Activated CD4-positive, CD25-positive, alpha-beta regulatory T cell treated with anti-CD3 and anti-CD28 coated beads, Interleukin-2, amount 50 U/mL, for 72 hours (primary cell): ENCODE data around the gene TEX44.
A peak's percentile ranks its signal among the peaks of the same experiment; 100 is the strongest.
"Not testable (repeated sequence)": the region's sequence is repeated elsewhere in the genome, so short reads cannot be mapped to it uniquely, and the experiment has no call there.

Experiments used
- DNase-seq: peaks from one replicate; pipeline ENCODE4 v3.0.0; 2021

TEX44 gene

DNA sequence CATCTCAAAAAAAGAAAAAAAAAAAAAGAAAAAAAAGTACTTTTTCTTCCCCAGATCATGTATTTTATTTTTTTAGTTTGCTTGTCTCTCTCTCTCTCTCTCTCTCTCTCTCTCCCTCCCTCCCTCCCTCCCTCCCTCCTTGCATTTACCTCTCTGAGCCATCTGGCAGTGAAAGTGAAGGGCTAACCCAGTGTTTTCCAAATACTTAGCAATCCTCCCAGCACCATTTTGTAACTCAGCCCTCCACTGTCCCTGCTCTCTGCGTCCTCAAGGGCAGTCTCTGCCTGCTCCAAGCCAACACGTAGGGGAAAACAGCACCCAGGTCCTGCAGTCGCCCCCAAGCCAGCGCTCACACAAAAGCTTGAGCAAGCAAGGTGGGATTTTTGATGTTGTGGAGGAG is 19.6 kb upstream of the TEX44 start:
- no peak for DNase-seq

GRCh38 chr2:231573698-231574421 is 18.8 kb upstream of the TEX44 start:
- DNase-seq: no peak

DNA sequence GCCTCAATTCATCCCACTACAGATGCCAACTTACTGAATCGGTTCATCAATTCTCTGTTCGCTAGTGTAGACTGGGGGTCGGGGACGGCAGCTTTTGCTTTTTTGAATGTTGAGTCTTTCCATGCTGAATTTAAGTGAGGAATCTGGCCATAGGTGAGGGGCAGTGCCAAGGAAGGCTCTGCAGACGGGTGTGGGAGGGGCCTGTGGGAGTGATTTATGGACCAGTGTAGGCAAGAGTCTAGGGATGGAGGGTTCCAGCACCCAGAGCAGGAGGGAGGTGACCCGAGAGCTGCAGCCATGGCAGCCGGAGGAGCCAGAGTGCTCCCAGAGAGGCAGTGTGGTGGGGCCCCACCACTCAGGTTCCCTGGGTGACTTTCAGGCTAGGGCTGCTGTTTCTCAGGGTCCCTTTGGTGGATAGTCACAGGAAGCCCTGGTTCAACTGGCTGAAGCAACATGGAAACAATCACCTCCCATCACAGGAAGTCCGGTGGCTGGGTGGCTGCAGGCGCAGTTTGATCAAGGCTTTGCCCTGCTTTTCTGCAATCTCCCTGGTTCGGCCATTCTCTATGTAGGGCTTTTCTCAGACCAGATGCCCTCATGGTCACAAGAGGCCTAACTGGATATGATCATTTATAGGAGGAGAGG is 16.9 kb upstream of the TEX44 start:
- no peak for DNase-seq

DNA sequence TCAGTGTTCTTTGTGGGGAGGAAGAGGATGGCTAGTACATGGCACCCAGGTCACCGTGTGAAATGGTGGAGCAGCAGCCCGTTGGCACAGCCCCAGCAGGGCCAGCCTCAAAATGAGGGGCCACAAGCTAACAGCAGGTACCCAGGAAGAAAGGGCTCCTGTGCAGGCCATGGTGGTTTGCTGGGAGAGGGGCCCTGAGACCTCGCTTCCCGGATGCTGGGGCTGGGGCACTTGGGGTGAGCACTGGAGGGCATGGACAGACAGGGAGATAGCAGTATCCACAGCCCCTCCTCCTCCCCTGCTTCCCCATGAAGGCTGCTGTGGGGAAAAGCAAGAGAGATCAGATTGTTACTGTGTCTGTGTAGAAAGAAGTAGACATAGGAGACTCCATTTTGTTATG is 16.2 kb upstream of the TEX44 start:
- no peak for DNase-seq

DNA sequence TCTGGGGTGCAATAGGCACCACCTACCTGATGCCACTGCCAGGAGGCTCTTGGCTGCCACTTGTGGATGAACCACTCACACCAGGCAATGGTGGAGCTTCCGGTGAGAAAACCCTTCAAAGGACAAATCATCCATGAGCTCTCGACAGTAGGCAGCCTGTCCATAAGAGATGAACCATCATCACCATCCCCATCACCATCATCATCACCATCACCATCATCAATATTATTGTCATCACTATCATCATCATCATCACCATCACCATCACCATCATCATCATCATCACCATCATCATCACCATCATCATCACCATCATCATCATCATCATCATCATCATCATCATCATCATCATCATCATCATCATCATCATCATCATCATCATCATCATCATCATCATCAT is 14.0 kb upstream of the TEX44 start:
- DNase-seq: not testable (repeated sequence)

DNA sequence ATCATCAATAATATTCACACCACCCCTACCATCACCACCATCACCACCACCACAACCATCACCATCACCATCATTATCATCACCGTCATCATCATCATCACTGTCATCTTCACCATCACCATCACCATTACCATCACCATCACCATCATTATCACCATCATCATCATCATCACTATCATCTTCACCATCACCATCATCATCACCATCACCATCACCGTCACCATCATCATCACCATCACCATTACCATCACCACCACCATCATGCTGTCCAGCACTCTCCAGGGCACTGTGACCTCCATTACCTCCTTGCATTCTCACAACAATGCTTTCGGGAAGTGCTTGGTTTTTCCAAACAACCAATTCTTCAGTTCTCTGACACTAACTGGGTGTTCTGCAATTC is 13.1 kb upstream of the TEX44 start:
- no peak for DNase-seq

- DNase-seq: no peak
These were observed 11.3 kb upstream of the TEX44 start for GRCh38 chr2:231581328-231581727.

GRCh38 chr2:231583982-231584381 is 8.7 kb upstream of the TEX44 start:
- DNase-seq: no peak

DNA sequence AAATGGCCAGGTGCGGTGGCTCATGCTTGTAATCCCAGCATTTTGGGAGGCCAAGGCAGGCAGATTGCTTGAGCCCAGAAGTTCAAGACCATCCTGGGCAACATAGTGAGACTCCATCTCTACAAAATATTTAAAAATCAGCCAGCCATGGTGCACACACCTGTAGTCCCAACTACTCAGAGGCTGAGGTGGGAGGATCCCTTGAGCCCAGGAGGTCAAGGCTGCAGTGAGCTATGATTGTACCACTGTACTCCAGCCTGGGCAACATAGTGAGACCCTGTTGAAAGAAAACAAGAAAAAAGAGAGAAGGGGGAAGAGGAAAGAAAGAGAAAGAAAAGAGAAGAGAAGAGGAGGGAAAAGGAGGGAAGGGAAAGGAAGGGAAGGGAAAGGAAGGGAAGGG is 4.9 kb upstream of the TEX44 start:
- DNase-seq: not testable (repeated sequence)

DNA sequence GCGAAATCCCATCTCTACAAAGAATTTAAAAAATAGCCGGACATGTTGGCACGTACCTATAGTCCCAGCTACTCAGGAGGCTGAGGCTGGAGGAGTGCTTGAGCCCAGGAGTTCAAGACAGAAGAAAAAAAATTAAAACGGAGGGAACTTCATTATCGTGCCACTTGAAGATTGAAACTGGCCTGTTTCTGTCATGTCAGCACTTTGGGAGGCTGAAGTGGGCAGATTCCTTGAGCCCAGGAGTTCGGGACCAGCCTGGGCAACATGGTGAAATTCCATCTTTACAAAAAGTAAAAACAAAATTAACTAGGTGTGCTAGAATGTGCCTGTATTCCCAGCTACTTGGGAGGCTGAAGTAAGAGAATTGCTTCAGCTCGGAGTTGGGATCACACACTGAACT is 3.0 kb upstream of the TEX44 start:
- no peak for DNase-seq

DNA sequence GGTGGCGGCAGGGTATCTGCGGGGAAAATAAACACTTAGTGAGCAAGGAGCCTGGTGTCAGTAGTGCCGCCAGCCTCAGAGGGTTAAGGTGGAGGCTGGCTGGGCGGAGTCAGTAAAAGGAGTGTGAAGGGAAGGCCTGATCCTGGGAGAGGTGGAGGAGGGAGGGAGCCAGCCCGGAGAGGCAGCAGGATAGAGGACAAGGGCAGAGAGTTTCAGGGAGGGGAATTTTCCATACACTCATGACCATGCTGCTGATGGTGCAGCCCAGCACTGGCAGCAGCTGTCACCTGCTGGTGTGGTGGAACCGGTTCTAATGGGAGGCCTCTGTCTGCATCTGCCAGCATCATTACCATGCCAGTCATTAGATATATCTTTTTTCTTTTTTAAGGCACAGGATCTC is 2.0 kb upstream of the TEX44 start:
- no peak for DNase-seq

DNA sequence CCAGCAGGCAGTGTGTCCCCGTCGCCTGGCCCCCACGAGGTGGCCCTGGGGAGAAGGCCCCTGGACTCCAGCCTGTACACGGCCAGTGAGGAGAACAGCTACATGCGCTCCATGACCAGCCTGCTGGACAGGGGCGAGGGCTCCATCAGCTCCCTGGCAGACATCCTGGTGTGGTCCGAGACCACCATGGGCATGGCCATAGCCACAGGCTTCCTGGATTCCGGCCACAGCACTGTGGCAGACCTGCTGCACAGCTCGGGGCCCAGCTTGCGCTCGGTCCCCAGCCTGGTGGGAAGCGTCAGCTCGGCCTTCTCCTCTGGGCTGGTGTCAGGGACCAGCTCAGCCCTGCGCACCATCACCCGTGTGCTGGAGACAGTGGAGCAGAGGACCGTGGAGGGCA is 1.0 kb downstream of the TEX44 start:
- DNase-seq: no peak

GRCh38 chr2:231597014-231597611 is 4.4 kb downstream of the TEX44 start:
- no peak for DNase-seq

- no peak for DNase-seq
These were observed 5.0 kb downstream of the TEX44 start for GRCh38 chr2:231597627-231598026.

GRCh38 chr2:231600619-231601355 is 8.1 kb downstream of the TEX44 start:
- DNase-seq: no peak

GRCh38 chr2:231601356-231602229 is 8.9 kb downstream of the TEX44 start:
- DNase-seq: peak; percentile 79

DNA sequence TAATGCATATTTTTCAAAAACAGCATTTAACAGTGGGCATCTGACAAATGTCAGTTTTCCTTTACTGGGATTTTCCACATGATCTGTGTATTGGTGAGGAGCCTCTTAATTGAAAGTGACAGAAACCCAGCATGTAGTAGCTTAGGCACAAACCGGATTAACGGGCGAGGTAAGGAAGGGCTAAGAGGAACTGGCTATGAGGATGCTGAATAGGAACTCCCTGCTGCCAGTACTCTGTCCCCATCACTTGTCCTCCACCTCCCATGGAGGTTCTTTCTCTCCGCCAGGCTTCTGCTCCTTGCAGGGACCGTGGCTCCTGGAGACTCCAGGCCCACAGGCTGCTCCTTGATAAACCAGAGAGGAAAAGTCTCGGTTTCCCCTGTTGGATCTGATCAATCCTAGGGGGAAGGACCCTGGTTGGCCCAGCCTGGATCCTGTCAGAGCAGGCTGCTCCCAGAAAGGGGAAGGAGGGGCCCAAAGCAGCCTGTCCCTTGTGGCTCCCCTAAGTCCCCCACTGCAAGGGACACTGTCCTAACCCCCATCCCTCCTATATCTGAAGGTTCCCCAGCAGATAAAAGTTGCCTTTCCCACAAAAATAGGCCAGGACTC is 10.3 kb downstream of the TEX44 start:
- no peak for DNase-seq

DNA sequence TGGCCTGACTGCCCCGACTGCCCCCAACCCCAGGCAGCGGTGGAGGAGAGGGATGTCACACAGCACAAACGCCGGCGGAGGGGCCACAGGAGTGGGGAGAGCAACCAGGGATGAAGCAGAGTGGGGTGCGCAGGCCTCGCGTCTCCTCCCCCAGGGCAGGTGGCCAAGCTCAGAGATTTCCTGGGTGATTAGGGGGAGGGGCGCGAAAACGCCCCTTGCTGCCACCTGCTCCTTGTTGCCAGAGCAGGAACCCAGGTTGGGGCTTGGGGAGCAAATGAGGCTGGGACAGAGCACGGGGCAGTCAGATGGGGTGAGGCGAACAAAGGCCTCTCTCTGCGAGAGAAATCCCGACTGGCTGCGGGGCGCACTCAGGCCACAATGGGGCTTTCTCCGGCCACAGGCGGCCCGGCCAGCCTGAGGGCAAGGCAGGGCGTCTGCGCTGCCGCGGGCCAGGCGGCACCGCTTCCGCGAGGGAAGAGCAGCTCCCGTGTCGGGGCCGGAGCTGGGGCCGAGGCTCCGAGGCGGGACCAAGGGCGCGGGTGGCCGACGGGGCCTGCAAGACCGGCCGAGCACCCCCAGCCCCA is 11.5 kb downstream of the TEX44 start:
- no peak for DNase-seq

GRCh38 chr2:231604685-231605606 is 12.3 kb downstream of the TEX44 start:
- peak; percentile 96 for DNase-seq

GRCh38 chr2:231605607-231606091 is 13.0 kb downstream of the TEX44 start:
- no peak for DNase-seq

GRCh38 chr2:231606941-231607340 is 14.3 kb downstream of the TEX44 start:
- no peak for DNase-seq
